GM12878 (cell line): Measurements from ENCODE around the gene WASF2. TPM values are rescaled to one million over a fixed set of nuclear protein-coding genes. Genes with fewer than 3 reads are reported as not detected.
A peak's percentile ranks its signal among the peaks of the same experiment; 100 is the strongest.
"Not testable (repeated sequence)": the region's sequence is repeated elsewhere in the genome, so short reads cannot be mapped to it uniquely, and the experiment has no call there.

ENCODE experiments used
- ATAC-seq: fragments of 200-7000 bp; cut with Tn5 transposase; 3 replicates; pipeline ENCODE4 v1.9.1; 2020; ENCODE audit warnings: mild to moderate bottlenecking, moderate library complexity
- BruUV-seq: library from RNA; stranded (reverse); fragments of 400-500 nt; replicated peaks from 2 replicates; lab custom pipeline; 2021; lab: Mats Ljungman, UMichigan
- CTCF ChIA-PET: fragments of 300-600 bp; sonication (Branson Sonifier 250); formaldehyde crosslinking; extraction: SDS; loops from one replicate; lab custom pipeline; 2021; ENCODE audit warnings: inconsistent platforms; lab: Yijun Ruan, JAX
- POLR2A ChIA-PET: fragments of 350-600 bp; formaldehyde crosslinking; extraction: SDS; loops from one replicate; lab custom pipeline; 2021; ENCODE audit warnings: inconsistent platforms; lab: Charles Lee
- RAD21 ChIA-PET: fragments of 300-600 bp; sonication (Branson Sonifier 250); formaldehyde crosslinking; loops from one replicate; lab custom pipeline; 2023; ENCODE audit warnings: antibody characterized with exemption; ENCODE audit not compliant: unreplicated experiment; lab: Charles Lee
- SMC1A ChIA-PET: fragments of 300-600 bp; sonication (Branson Sonifier 250); formaldehyde crosslinking; loops from one replicate; lab custom pipeline; 2023; ENCODE audit not compliant: unreplicated experiment, uncharacterized antibody; lab: Charles Lee
- DNase-seq: peaks from one replicate; pipeline ENCODE4 v3.0.0-alpha.2; 2011; ENCODE audit warnings: low read depth, low spot score
- FAIRE-seq: peaks from 3 replicates; lab custom pipeline; 2011; peaks lifted over from hg19 to GRCh38; lab: Jason Lieb, UNC
- H2AFZ ChIP-seq: 2 replicates; pipeline ENCODE4 v1.6.0; 2011; ENCODE audit warnings: low read depth, low read length, control low read depth; ENCODE audit not compliant: control insufficient read depth
- H3K27ac ChIP-seq: 2 replicates; pipeline ENCODE4 v1.5.1; 2011; ENCODE audit warnings: control low read depth; ENCODE audit not compliant: control insufficient read depth, insufficient read depth
- H3K27me3 ChIP-seq, 2 experiments: replicated peaks in 1 of 2; 2 replicates each; pipeline versions ENCODE4 v1.6.0 to v1.6.1; 2011; ENCODE audit warnings: low read length in 1 of 2; ENCODE audit not compliant: control insufficient read depth in 2 of 2, insufficient read depth in 2 of 2
- H3K36me3 ChIP-seq, 2 experiments: 2 replicates each; pipeline ENCODE4 v1.5.1; 2011; ENCODE audit warnings: low read length in 1 of 2; ENCODE audit not compliant: control insufficient read depth in 2 of 2, insufficient read depth in 2 of 2
- H3K4me1 ChIP-seq: 2 replicates; pipeline ENCODE4 v1.6.1; 2011; ENCODE audit warnings: mild to moderate bottlenecking, low read length, moderate library complexity, mixed read lengths; ENCODE audit not compliant: control insufficient read depth, insufficient read depth
- H3K4me2 ChIP-seq: 2 replicates; pipeline ENCODE4 v1.6.0; 2011; ENCODE audit warnings: control low read depth; ENCODE audit not compliant: control insufficient read depth, insufficient read depth
- H3K4me3 ChIP-seq: fragments of 200-600 bp; sonication (generic); 2 replicates; pipeline ENCODE4 v1.5.1; 2016
- H3K79me2 ChIP-seq: 2 replicates; pipeline ENCODE4 v1.6.0; 2011; ENCODE audit warnings: low read length; ENCODE audit not compliant: control insufficient read depth, insufficient read depth
- H3K9ac ChIP-seq: 2 replicates; pipeline ENCODE4 v1.8.0; 2011; ENCODE audit warnings: low read length, control low read depth, mixed read lengths; ENCODE audit not compliant: control insufficient read depth, insufficient read depth
- H3K9me3 ChIP-seq: replicated peaks from 3 replicates; pipeline ENCODE4 v1.5.1; 2011; ENCODE audit warnings: mild to moderate bottlenecking, low read length; ENCODE audit not compliant: control insufficient read depth, insufficient read depth
- H4K20me1 ChIP-seq: 2 replicates; pipeline ENCODE4 v1.6.0; 2011; ENCODE audit not compliant: control insufficient read depth, insufficient read depth
- EGR1 ChIP-seq, 2 experiments: IDR thresholded peaks; 1 replicate in 1 of 2; 2 replicates in 1 of 2; pipeline ENCODE4 v1.6.1; 2011 to 2012; ENCODE audit warnings: low read depth in 2 of 2, low read length in 2 of 2, borderline replicate concordance in 1 of 2, mild to moderate bottlenecking in 1 of 2, moderate library complexity in 1 of 2
- RUNX3 ChIP-seq: IDR thresholded peaks from 2 replicates; pipeline ENCODE4 v1.6.1; 2012; ENCODE audit warnings: low read length, inconsistent platforms
- ZBTB33 ChIP-seq: fragments of 450-650 bp; IDR thresholded peaks from 2 replicates; pipeline ENCODE4 v1.6.1; 2017; ENCODE audit warnings: mild to moderate bottlenecking
- ZSCAN29 ChIP-seq: fragments of 450-650 bp; IDR thresholded peaks from 2 replicates; pipeline ENCODE4 v1.6.1; 2017; ENCODE audit warnings: mild to moderate bottlenecking, moderate library complexity
- WGBS: methylation state at CpG from one replicate; pipeline ENCODE4 v1.1.6; 2016; ENCODE audit warnings: low lambda C conversion rate; ENCODE audit not compliant: insufficient replicate concordance, insufficient coverage; ENCODE audit errors: missing lambda C conversion rate; 5-methylcytosine and 5-hydroxymethylcytosine counted together
- in situ Hi-C: fragments of 300-500 bp; cut with MboI; formaldehyde crosslinking; loops from 9 replicates; pipeline ENCODE4 v1.14.3; 2018; ENCODE audit warnings: mixed read lengths
- intact Hi-C: fragments of 100-400 bp; cut with micrococcal nuclease; formaldehyde crosslinking; loops from one replicate; pipeline ENCODE4 v1.14.2; 2022; ENCODE audit not compliant: unreplicated experiment
- polyA plus RNA-seq, 11 experiments: library from polyadenylated mRNA; depleted of rRNA in 4 of 11; unstranded in 6 of 11; stranded (reverse) in 5 of 11; fragments of >200 nt; fragmentation: Nextera tagmentation in 4 of 11; fragmentation: Illumina TruSeq in 1 of 11; extraction: Ambion mirVana in 4 of 11; extraction: Trizol in 1 of 11; gene quantifications; 1 replicate in 1 of 11; 2 replicates in 10 of 11; pipeline versions ENCODE4 v1.2.1 to v1.2.3, GENCODE V29; 2011 to 2016; ENCODE audit warnings: inconsistent platforms in 2 of 11, missing spikeins in 2 of 11, low read depth in 1 of 11
- total RNA-seq, 4 experiments: library from RNA; depleted of rRNA in 3 of 4; stranded (reverse); fragments of >200 nt in 3 of 4; fragmentation: Illumina TruSeq in 1 of 4; extraction: Trizol in 1 of 4; gene quantifications; 2 replicates each; pipeline versions ENCODE4 v1.2.1 to v1.2.3, GENCODE V29; 2013 to 2021

WASF2 gene
- total and polyA plus RNA-seq, 10 of the 15 experiments (the other 5 are each of a cell fraction or from before 2014, with no cell fraction given): 7.0 to 111 (median 37.1) TPM

- TF ChIP-seq EGR1 (IDR thresholded peaks at IDR 0.05; ENCODE audit: borderline replicate concordance in 1 of 2, low read depth in 2 of 2, low read length in 2 of 2) (no peak), ZSCAN29 (no peak)
Observed at GRCh38 chr1:27471477-27471876, 18.5 kb downstream of the WASF2 start (continued).

- Histone ChIP-seq H3K4me1 (peaks cover 20% of the 10 kb centered on the region), H3K79me2 (peaks cover 85% of the 10 kb centered on the region), H3K9me3 (peaks cover 2% of the 10 kb centered on the region; the same call in 2 of the 3 replicates), H3K4me2 (no peak overlapping the region), H3K4me3 (no peak overlapping the region), H3K27me3 (no peaks in the 10 kb centered on the region), H3K27ac (no peak overlapping the region), H3K36me3 (peaks cover 3 to 14% of the 10 kb centered on the region in 2 experiments; a peak in 3 of 4 replicates), H2AFZ (no peak overlapping the region), H3K9ac (no peak overlapping the region), H4K20me1 (no peaks in the 10 kb centered on the region)
- ATAC-seq (peak; percentile 10; the same call in 2 of the 3 replicates), DNase-seq (no peak), FAIRE-seq (no peak)
- no TSS peak for BruUV-seq
- TF ChIP-seq ZBTB33 (peak; percentile 81; the same call in 1 of the 2 replicates), RUNX3 (no peak)
- in situ Hi-C loops: no loop called here
- intact Hi-C loops: no loop called here
- RAD21 ChIA-PET: interaction anchor here (5.9 kb wide), 1 partner anchor 23 kb away, joined by 30 read pairs; no protein-coding TSS in a partner anchor
- POLR2A ChIA-PET: interaction anchor here (0.6 to 1.9 kb wide), 6 partner anchors 9 to 106 kb away, joined by 3 to 7 read pairs (median 4); no protein-coding TSS in a partner anchor
- SMC1A ChIA-PET: interaction anchor here (0.8 to 2.0 kb wide), 4 partner anchors 9 to 31 kb away, joined by 4 to 6 read pairs (median 4); no protein-coding TSS in a partner anchor
- WGBS: 91% methylated on average over 6 of the region's 6 CpGs
- CTCF ChIA-PET: interaction anchor here (1.0 to 1.5 kb wide), 3 partner anchors 26 to 39 kb away, joined by 3 to 5 read pairs (median 3); no protein-coding TSS in a partner anchor
Observed at GRCh38 chr1:27469334-27469733, 20.6 kb downstream of the WASF2 start.

GRCh38 chr1:27468378-27468777, 21.6 kb downstream of the WASF2 start:
- intact Hi-C loops, H3K27ac ChIP-seq, H4K20me1 ChIP-seq, H3K27me3 ChIP-seq, H3K4me3 ChIP-seq, FAIRE-seq, H2AFZ ChIP-seq, H3K9ac ChIP-seq, ATAC-seq, H3K9me3 ChIP-seq, DNase-seq, in situ Hi-C loops, H3K4me2 ChIP-seq, BruUV-seq: not testable (repeated sequence)
- SMC1A ChIA-PET: interaction anchor here (0.8 to 2.0 kb wide), 5 partner anchors 10 to 30 kb away, joined by 3 to 6 read pairs (median 4); no protein-coding TSS in a partner anchor
- H3K36me3 ChIP-seq: peaks cover 3 to 14% of the 10 kb centered on the region in 2 experiments; a peak in 3 of 4 replicates
- RAD21 ChIA-PET: interaction anchor here (0.7 to 5.9 kb wide), 3 partner anchors 15 to 22 kb away, joined by 4 to 30 read pairs (median 4); no protein-coding TSS in a partner anchor
- peaks cover 85% of the 10 kb centered on the region for H3K79me2 ChIP-seq
- CTCF ChIA-PET: interaction anchor here (0.6 to 1.5 kb wide), 5 partner anchors 20 to 38 kb away, joined by 3 to 5 read pairs (median 3); no protein-coding TSS in a partner anchor
- peaks cover 13% of the 10 kb centered on the region for H3K4me1 ChIP-seq
- POLR2A ChIA-PET: interaction anchor here (0.7 to 1.9 kb wide), 7 partner anchors 8 to 26 kb away, joined by 3 to 7 read pairs (median 4); no protein-coding TSS in a partner anchor
- WGBS: 98% methylated on average over 15 of the region's 15 CpGs
